IMR-90 (cell line): Measurements from ENCODE around the gene RFPL2. TPM values are rescaled to one million over a fixed set of nuclear protein-coding genes. Genes with fewer than 3 reads are reported as not detected.

Experiments used
- ATAC-seq: fragments of 200-7000 bp; cut with Tn5 transposase; 2 replicates; pipeline ENCODE4 v1.9.1; 2020; ENCODE audit warnings: low read depth, mild to moderate bottlenecking, moderate library complexity
- BruUV-seq: library from RNA; stranded (reverse); fragments of 400-500 nt; replicated peaks from 2 replicates; lab custom pipeline; 2021; lab: Mats Ljungman, UMichigan
- CTCF ChIA-PET: fragments of 300-600 bp; formaldehyde crosslinking; extraction: SDS; loops from one replicate; lab custom pipeline; 2021; ENCODE audit warnings: antibody characterized with exemption; lab: Yijun Ruan, JAX
- POLR2A ChIA-PET: fragments of 300-600 bp; sonication (Branson Sonifier 250); formaldehyde crosslinking; loops from one replicate; lab custom pipeline; 2022; ENCODE audit warnings: antibody characterized with exemption; ENCODE audit not compliant: unreplicated experiment; lab: Charles Lee
- DNase-seq: peaks from one replicate; pipeline ENCODE4 v3.0.0; 2013
- H2AFZ ChIP-seq: replicated peaks from 2 replicates; pipeline ENCODE3; 2013; ENCODE audit warnings: low read length, mild to moderate bottlenecking; ENCODE audit not compliant: poor library complexity
- H2AK5ac ChIP-seq: 2 replicates; pipeline ENCODE4 v1.6.1; 2013; ENCODE audit warnings: low read depth, low read length, inconsistent platforms
- H2AK9ac ChIP-seq: replicated peaks from 2 replicates; pipeline ENCODE3; 2013; ENCODE audit warnings: mild to moderate bottlenecking, low read depth, low read length, moderate library complexity; ENCODE audit not compliant: poor library complexity
- H2BK120ac ChIP-seq: 2 replicates; pipeline ENCODE4 v1.6.1; 2013; ENCODE audit warnings: low read depth, low read length, inconsistent platforms
- H2BK15ac ChIP-seq: 3 replicates; pipeline ENCODE4 v1.6.1; 2013; ENCODE audit warnings: low read depth, low read length, inconsistent platforms
- H2BK20ac ChIP-seq: 2 replicates; pipeline ENCODE4 v1.6.1; 2013; ENCODE audit warnings: low read depth, mild to moderate bottlenecking, inconsistent platforms, low read length, moderate library complexity
- H2BK5ac ChIP-seq: 2 replicates; pipeline ENCODE4 v1.6.1; 2013; ENCODE audit warnings: mild to moderate bottlenecking, low read depth, low read length, inconsistent platforms; ENCODE audit not compliant: poor library complexity, severe bottlenecking
- H3K14ac ChIP-seq: replicated peaks from 2 replicates; pipeline ENCODE4 v1.6.1; 2013; ENCODE audit warnings: low read depth, low read length, inconsistent platforms
- H3K18ac ChIP-seq: 2 replicates; pipeline ENCODE4 v1.6.1; 2013; ENCODE audit warnings: low read depth, low read length, control low read depth
- H3K23ac ChIP-seq: 2 replicates; pipeline ENCODE4 v1.6.1; 2013; ENCODE audit warnings: low read depth, low read length, inconsistent platforms
- H3K27ac ChIP-seq: 2 replicates; pipeline ENCODE4 v1.5.1; 2013; ENCODE audit warnings: mild to moderate bottlenecking, control low read depth, low read length; ENCODE audit not compliant: insufficient read depth
- H3K27me3 ChIP-seq: 2 replicates; pipeline ENCODE4 v1.6.1; 2013; ENCODE audit warnings: low read length; ENCODE audit not compliant: control insufficient read depth, insufficient read depth
- H3K36me3 ChIP-seq: 2 replicates; pipeline ENCODE4 v1.6.1; 2013; ENCODE audit warnings: low read length, mixed read lengths; ENCODE audit not compliant: control insufficient read depth, insufficient read depth
- H3K4ac ChIP-seq: 2 replicates; pipeline ENCODE4 v1.6.1; 2013; ENCODE audit warnings: low read depth, low read length, inconsistent platforms
- H3K4me1 ChIP-seq: 2 replicates; pipeline ENCODE4 v1.6.1; 2013; ENCODE audit warnings: low read length, mixed read lengths; ENCODE audit not compliant: control insufficient read depth, insufficient read depth
- H3K4me2 ChIP-seq: 2 replicates; pipeline ENCODE4 v1.6.1; 2013; ENCODE audit warnings: low read depth, mild to moderate bottlenecking, control low read depth, low read length, moderate library complexity
- H3K4me3 ChIP-seq: 2 replicates; pipeline ENCODE4 v1.5.1; 2013; ENCODE audit warnings: low read depth, mild to moderate bottlenecking, control low read depth, low read length, moderate library complexity; ENCODE audit not compliant: insufficient read depth
- H3K56ac ChIP-seq: 2 replicates; pipeline ENCODE4 v1.6.1; 2013; ENCODE audit warnings: low read length, inconsistent platforms; ENCODE audit not compliant: insufficient read depth; ENCODE audit errors: extremely low read depth
- H3K79me1 ChIP-seq, 2 experiments: 2 replicates each; pipeline ENCODE4 v1.6.1; 2013; ENCODE audit warnings: low read length in 2 of 2, inconsistent platforms in 1 of 2, low read depth in 1 of 2
- H3K9ac ChIP-seq: 2 replicates; pipeline ENCODE4 v1.6.1; 2013; ENCODE audit warnings: low read depth, low read length, control low read depth
- H3K9me1 ChIP-seq: 2 replicates; pipeline ENCODE4 v1.6.1; 2013; ENCODE audit warnings: low read length, inconsistent platforms; ENCODE audit not compliant: insufficient read depth
- H3K9me3 ChIP-seq: 2 replicates; pipeline ENCODE4 v1.6.1; 2013; ENCODE audit warnings: low read length; ENCODE audit not compliant: control insufficient read depth, insufficient read depth
- H4K20me1 ChIP-seq: 2 replicates; pipeline ENCODE4 v1.6.1; 2013; ENCODE audit warnings: low read length, inconsistent platforms; ENCODE audit not compliant: insufficient read depth
- H4K5ac ChIP-seq: 2 replicates; pipeline ENCODE4 v1.6.1; 2013; ENCODE audit warnings: mild to moderate bottlenecking, low read depth, low read length, control low read depth
- H4K8ac ChIP-seq, 2 experiments: 2 replicates each; pipeline ENCODE4 v1.6.1; 2013; ENCODE audit warnings: low read depth in 2 of 2, low read length in 2 of 2, control low read depth in 1 of 2, inconsistent platforms in 1 of 2
- H4K91ac ChIP-seq: 2 replicates; pipeline ENCODE4 v1.6.1; 2013; ENCODE audit warnings: low read depth, low read length, inconsistent platforms; ENCODE audit not compliant: insufficient read depth
- BHLHE40 ChIP-seq: fragments of 150-350 bp; IDR thresholded peaks from 2 replicates; pipeline ENCODE4 v1.6.1; 2016; ENCODE audit warnings: mild to moderate bottlenecking, low read depth, low read length
- CEBPB ChIP-seq: IDR thresholded peaks from 2 replicates; pipeline ENCODE4 v1.6.1; 2012; ENCODE audit warnings: low read depth, low read length, improper control_type of control experiment
- WGBS, 2 experiments: methylation state at CpG; one replicate each; pipeline versions ENCODE4 v1.1.5 to v1.1.7; 2013; ENCODE audit warnings: missing lambda C conversion rate in 2 of 2; ENCODE audit not compliant: insufficient read length in 1 of 2; ENCODE audit errors: extremely low coverage in 2 of 2; 5-methylcytosine and 5-hydroxymethylcytosine counted together
- dilution Hi-C: fragments of 300-500 bp; cut with HindIII; formaldehyde crosslinking; loops from one replicate; pipeline ENCODE4 v1.14.3; 2018; ENCODE audit warnings: low sequenced_read_pairs; ENCODE audit not compliant: unreplicated experiment
- in situ Hi-C: fragments of 300-500 bp; cut with MboI; formaldehyde crosslinking; loops from 3 replicates; pipeline ENCODE4 v1.14.3; 2019; ENCODE audit warnings: low sequenced_read_pairs, inconsistent platforms, mixed read lengths
- intact Hi-C: fragments of 100-400 bp; cut with micrococcal nuclease; formaldehyde crosslinking; loops from 2 replicates; pipeline ENCODE4 v1.10.0; 2022
- polyA plus RNA-seq, 3 experiments: library from polyadenylated mRNA; depleted of rRNA; stranded (reverse); fragments of >200 nt; gene quantifications; 2 replicates each; pipeline ENCODE4 v1.2.3, GENCODE V29; 2012; ENCODE audit warnings: low replicate concordance in 1 of 3
- total RNA-seq: library from RNA; depleted of rRNA; stranded (reverse); fragments of >200 nt; gene quantifications from 2 replicates; pipeline ENCODE4 v1.2.3, GENCODE V29; 2012

RFPL2 gene
- total and polyA plus RNA-seq, 2 of the 4 experiments (the other 2 are of a cell fraction) = not detected

DNA sequence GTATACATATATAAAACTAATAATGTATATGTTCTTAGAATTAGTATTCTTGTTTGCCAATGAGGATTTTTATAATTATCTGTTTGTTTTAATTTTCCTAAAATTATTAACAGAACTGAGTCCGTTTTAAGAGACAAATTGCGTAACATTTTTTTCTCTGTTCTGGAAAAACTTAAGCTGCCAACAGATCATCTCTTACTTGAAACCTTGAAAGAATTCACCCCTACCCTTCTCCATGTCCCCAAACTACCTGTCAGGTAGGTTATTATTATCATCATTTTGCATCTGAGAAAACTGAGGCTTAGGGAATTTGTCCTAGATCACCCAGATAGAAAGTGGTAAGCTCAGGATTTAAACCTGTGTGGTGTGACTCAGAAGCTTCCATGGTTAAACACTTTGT is 35.6 kb upstream of the RFPL2 start:
- Histone ChIP-seq H3K14ac (no peak overlapping the region), H2BK5ac (no peak overlapping the region), H3K9me1 (no peaks in the 10 kb centered on the region), H2AFZ (no peak overlapping the region), H4K5ac (no peak overlapping the region), H3K9me3 (no peaks in the 10 kb centered on the region), H2BK20ac (no peak overlapping the region), H4K20me1 (no peaks in the 10 kb centered on the region), H2AK5ac (no peak overlapping the region), H3K18ac (no peak overlapping the region), H3K4me3 (no peak overlapping the region), H2BK15ac (no peak overlapping the region), H3K9ac (no peak overlapping the region), H3K56ac (no peak overlapping the region), H4K8ac (no peak overlapping the region), H3K4me1 (no peaks in the 10 kb centered on the region), H2BK120ac (no peak overlapping the region), H3K79me1 (no peaks in the 10 kb centered on the region), H3K4ac (no peak overlapping the region), H4K91ac (no peak overlapping the region), H3K4me2 (no peak overlapping the region), H2AK9ac (no peak overlapping the region), H3K36me3 (no peaks in the 10 kb centered on the region), H3K23ac (no peak overlapping the region), H3K27me3 (no peaks in the 10 kb centered on the region), H3K27ac (no peak overlapping the region)
- DNase-seq (no peak), ATAC-seq (no peak)
- intact Hi-C loops (no loop called here), in situ Hi-C loops (loop anchor here (10.0 kb wide), 1 partner anchor 236 kb away; no protein-coding TSS in a partner anchor), dilution Hi-C loops (no loop called here)
- no TSS peak for BruUV-seq
- no CpG with 5 or more reads among the region's 2 CpGs for WGBS, 2 experiments
- ChIA-PET POLR2A (no interaction called here), CTCF (no interaction called here)
- TF ChIP-seq CEBPB (peak; percentile 78), BHLHE40 (no peak)
